H9 (cell line): ENCODE results near the gene CFAP61. TPM values are rescaled to one million over a fixed set of nuclear protein-coding genes. Genes with fewer than 3 reads are reported as not detected.

Experiments
- DNase-seq: peaks from one replicate; pipeline ENCODE4 v3.0.0-alpha.2; 2017
- H2AFZ ChIP-seq: one replicate; pipeline ENCODE4 v1.6.1; 2013; ENCODE audit warnings: mild to moderate bottlenecking, low read length, control low read depth, moderate library complexity
- H2AK5ac ChIP-seq: 2 replicates; pipeline ENCODE4 v1.6.1; 2013; ENCODE audit warnings: low read length, control low read depth, mixed read lengths; ENCODE audit not compliant: insufficient read length
- H2BK120ac ChIP-seq: one replicate; pipeline ENCODE4 v1.6.1; 2013; ENCODE audit warnings: low read depth, mild to moderate bottlenecking, low read length, control low read depth, inconsistent platforms; ENCODE audit not compliant: poor library complexity, severe bottlenecking
- H2BK12ac ChIP-seq: 2 replicates; pipeline ENCODE4 v1.6.1; 2013; ENCODE audit warnings: low read length, control low read depth, mixed read lengths, low read depth; ENCODE audit not compliant: insufficient read length
- H2BK15ac ChIP-seq: 2 replicates; pipeline ENCODE4 v1.6.1; 2013; ENCODE audit warnings: low read depth, low read length, control low read depth
- H2BK20ac ChIP-seq: one replicate; pipeline ENCODE4 v1.6.1; 2013; ENCODE audit warnings: low read depth, mild to moderate bottlenecking, low read length, control low read depth, inconsistent platforms; ENCODE audit not compliant: poor library complexity, severe bottlenecking
- H2BK5ac ChIP-seq: 2 replicates; pipeline ENCODE4 v1.6.1; 2013; ENCODE audit warnings: low read length, control low read depth, mixed read lengths; ENCODE audit not compliant: insufficient read length
- H3K14ac ChIP-seq: 2 replicates; pipeline ENCODE4 v1.6.1; 2013; ENCODE audit warnings: low read length, control low read depth; ENCODE audit not compliant: insufficient read depth
- H3K18ac ChIP-seq: 2 replicates; pipeline ENCODE4 v1.6.1; 2013; ENCODE audit warnings: low read depth, mild to moderate bottlenecking, mixed read lengths, low read length, control low read depth; ENCODE audit not compliant: insufficient read length
- H3K23ac ChIP-seq: 2 replicates; pipeline ENCODE4 v1.6.1; 2013; ENCODE audit warnings: low read length, control low read depth, mixed read lengths, low read depth; ENCODE audit not compliant: insufficient read length
- H3K23me2 ChIP-seq: 2 replicates; pipeline ENCODE4 v1.6.1; 2013; ENCODE audit warnings: low read depth, mild to moderate bottlenecking, mixed read lengths, low read length, control low read depth; ENCODE audit not compliant: insufficient read length, poor library complexity, severe bottlenecking
- H3K27ac ChIP-seq: 2 replicates; pipeline ENCODE4 v1.5.1; 2013; ENCODE audit warnings: low read length, control low read depth, mixed read lengths, low read depth; ENCODE audit not compliant: insufficient read length
- H3K27me3 ChIP-seq: 2 replicates; pipeline ENCODE4 v1.6.1; 2013; ENCODE audit warnings: low read length, control low read depth, inconsistent platforms; ENCODE audit not compliant: insufficient read depth
- H3K4ac ChIP-seq: 2 replicates; pipeline ENCODE4 v1.6.1; 2013; ENCODE audit warnings: low read depth, mild to moderate bottlenecking, control low read depth, inconsistent platforms, low read length, moderate library complexity
- H3K4me1 ChIP-seq: 2 replicates; pipeline ENCODE4 v1.6.1; 2013; ENCODE audit warnings: low read length, control low read depth, inconsistent platforms; ENCODE audit not compliant: insufficient read depth
- H3K4me2 ChIP-seq: 2 replicates; pipeline ENCODE4 v1.6.1; 2013; ENCODE audit warnings: low read length, control low read depth, mixed read lengths; ENCODE audit not compliant: insufficient read length, insufficient read depth
- H3K56ac ChIP-seq: 2 replicates; pipeline ENCODE4 v1.6.1; 2013; ENCODE audit warnings: low read depth, mild to moderate bottlenecking, mixed read lengths, low read length, control low read depth; ENCODE audit not compliant: insufficient read length
- H3K79me1 ChIP-seq: 2 replicates; pipeline ENCODE4 v1.6.1; 2013; ENCODE audit warnings: low read depth, mild to moderate bottlenecking, moderate library complexity, low read length, control low read depth, inconsistent platforms; ENCODE audit not compliant: insufficient read depth, poor library complexity, severe bottlenecking
- H3K79me2 ChIP-seq: 2 replicates; pipeline ENCODE4 v1.6.1; 2013; ENCODE audit warnings: low read length, control low read depth, inconsistent platforms; ENCODE audit not compliant: insufficient read depth
- H3K9ac ChIP-seq: 2 replicates; pipeline ENCODE4 v1.6.1; 2013; ENCODE audit warnings: low read length, control low read depth, mixed read lengths; ENCODE audit not compliant: insufficient read length; ENCODE audit errors: extremely low read depth
- H3K9me3 ChIP-seq: one replicate; pipeline ENCODE4 v1.6.1; 2013; ENCODE audit warnings: low read depth, low read length, inconsistent platforms; ENCODE audit not compliant: control insufficient read depth
- H3T11ph ChIP-seq: one replicate; pipeline ENCODE4 v1.6.1; 2013; ENCODE audit warnings: mild to moderate bottlenecking, low read length, control low read depth, inconsistent platforms
- H4K20me1 ChIP-seq: one replicate; pipeline ENCODE4 v1.6.1; 2013; ENCODE audit not compliant: control insufficient read depth, insufficient read length, insufficient read depth
- H4K5ac ChIP-seq: 2 replicates; pipeline ENCODE4 v1.6.1; 2013; ENCODE audit warnings: low read depth, mild to moderate bottlenecking, mixed read lengths, low read length, control low read depth; ENCODE audit not compliant: insufficient read length
- H4K8ac ChIP-seq: replicated peaks from 2 replicates; pipeline ENCODE4 v1.6.1; 2013; ENCODE audit warnings: low read length, control low read depth, mixed read lengths, low read depth; ENCODE audit not compliant: insufficient read length
- H4K91ac ChIP-seq: 2 replicates; pipeline ENCODE4 v1.6.1; 2013; ENCODE audit warnings: low read depth, mild to moderate bottlenecking, moderate library complexity, mixed read lengths, low read length, control low read depth; ENCODE audit not compliant: insufficient read length
- H3K27ac Mint-ChIP-seq, 3 experiments: 2 replicates in 2 of 3; 3 replicates in 1 of 3; pipeline ENCODE4 v1.8.0; 2020 to 2021; ENCODE audit warnings: mixed read lengths in 3 of 3, mild to moderate bottlenecking in 1 of 3, moderate library complexity in 1 of 3
- H3K27me3 Mint-ChIP-seq: 2 replicates; pipeline ENCODE4 v1.8.0; 2021; ENCODE audit warnings: low read depth, mild to moderate bottlenecking, moderate library complexity, mixed read lengths
- H3K36me3 Mint-ChIP-seq, 3 experiments: 2 replicates in 2 of 3; 3 replicates in 1 of 3; pipeline ENCODE4 v1.8.0; 2020 to 2021; ENCODE audit warnings: low read depth in 3 of 3, mixed read lengths in 3 of 3; ENCODE audit not compliant: insufficient read depth in 1 of 3
- H3K4me1 Mint-ChIP-seq, 2 experiments: 2 replicates each; pipeline ENCODE4 v1.8.0; 2020; ENCODE audit warnings: mixed read lengths in 2 of 2
- H3K4me3 Mint-ChIP-seq, 2 experiments: 2 replicates in 1 of 2; 3 replicates in 1 of 2; pipeline ENCODE4 v1.8.0; 2020 to 2021; ENCODE audit warnings: mild to moderate bottlenecking in 2 of 2, mixed read lengths in 2 of 2, moderate library complexity in 1 of 2
- H3K9me3 Mint-ChIP-seq, 2 experiments: 2 replicates in 1 of 2; 3 replicates in 1 of 2; pipeline ENCODE4 v1.8.0; 2020; ENCODE audit warnings: mild to moderate bottlenecking in 2 of 2, mixed read lengths in 2 of 2, moderate library complexity in 1 of 2
- WGBS: extraction: QIAGEN DNeasy Blood & Tissue Kit; methylation state at CpG from one replicate; pipeline ENCODE4 v1.1.7; 2013; ENCODE audit warnings: missing lambda C conversion rate, low lambda C conversion rate, mixed read lengths; ENCODE audit not compliant: insufficient read length; ENCODE audit errors: extremely low coverage; 5-methylcytosine and 5-hydroxymethylcytosine counted together
- total RNA-seq: library from RNA; stranded (reverse); gene quantifications from 2 replicates; pipeline ENCODE4 v1.2.1, GENCODE V29; 2021
- TF ChIP-seq, protein P1 (sequence below): fragments of 200-600 bp; sonication (generic); conservative IDR thresholded peaks from 3 replicates; pipeline ENCODE4 v1.8.0; 2021; ENCODE audit warnings: antibody characterized with exemption, mild to moderate bottlenecking

The CFAP61 gene
- total RNA-seq, 1 experiment from 2014 or later = 0.44 TPM

DNA sequence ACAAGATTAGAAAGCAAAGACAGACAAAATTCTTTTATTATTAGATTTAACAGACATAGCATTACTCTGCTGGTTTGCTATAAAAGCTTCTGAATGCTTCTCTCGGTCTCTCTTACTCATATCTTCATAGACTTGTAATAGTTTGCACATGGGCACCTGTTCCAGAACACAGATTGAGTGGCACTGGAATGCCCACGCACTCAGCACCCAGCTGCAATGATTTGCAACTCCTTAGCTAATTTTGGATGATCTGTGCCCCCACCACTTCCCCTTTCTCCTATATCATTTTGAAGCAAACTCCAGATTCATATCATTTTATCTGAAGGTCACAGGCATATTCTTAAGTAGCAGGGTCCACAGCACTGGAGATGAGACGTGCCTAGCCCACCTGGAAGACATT lies 148.8 kb downstream of the CFAP61 start:
- H2BK120ac ChIP-seq = no peak overlapping the region
- H3K79me2 ChIP-seq = no peaks in the 10 kb centered on the region
- H3K56ac ChIP-seq = no peak overlapping the region
- H2BK5ac ChIP-seq = no peak overlapping the region
- WGBS = no CpG with 5 or more reads among the region's 3 CpGs
- no peaks in the 10 kb centered on the region for H3K9me3 Mint-ChIP-seq
- H3K27me3 Mint-ChIP-seq = no peaks in the 10 kb centered on the region
- no peak overlapping the region for H2BK15ac ChIP-seq
- H2AK5ac ChIP-seq = no peak overlapping the region
- H2AFZ ChIP-seq = no peak overlapping the region
- H2BK12ac ChIP-seq = no peak overlapping the region
- no peak overlapping the region for H3K14ac ChIP-seq
- no peak overlapping the region for H3T11ph ChIP-seq
- H3K27ac Mint-ChIP-seq = no peak overlapping the region
- H3K27ac ChIP-seq = no peak overlapping the region
- no peak overlapping the region for H3K4me3 Mint-ChIP-seq
- no peak overlapping the region for H4K5ac ChIP-seq
- H4K8ac ChIP-seq = no peak overlapping the region
- no peak for DNase-seq
- TF ChIP-seq, protein P1, sequence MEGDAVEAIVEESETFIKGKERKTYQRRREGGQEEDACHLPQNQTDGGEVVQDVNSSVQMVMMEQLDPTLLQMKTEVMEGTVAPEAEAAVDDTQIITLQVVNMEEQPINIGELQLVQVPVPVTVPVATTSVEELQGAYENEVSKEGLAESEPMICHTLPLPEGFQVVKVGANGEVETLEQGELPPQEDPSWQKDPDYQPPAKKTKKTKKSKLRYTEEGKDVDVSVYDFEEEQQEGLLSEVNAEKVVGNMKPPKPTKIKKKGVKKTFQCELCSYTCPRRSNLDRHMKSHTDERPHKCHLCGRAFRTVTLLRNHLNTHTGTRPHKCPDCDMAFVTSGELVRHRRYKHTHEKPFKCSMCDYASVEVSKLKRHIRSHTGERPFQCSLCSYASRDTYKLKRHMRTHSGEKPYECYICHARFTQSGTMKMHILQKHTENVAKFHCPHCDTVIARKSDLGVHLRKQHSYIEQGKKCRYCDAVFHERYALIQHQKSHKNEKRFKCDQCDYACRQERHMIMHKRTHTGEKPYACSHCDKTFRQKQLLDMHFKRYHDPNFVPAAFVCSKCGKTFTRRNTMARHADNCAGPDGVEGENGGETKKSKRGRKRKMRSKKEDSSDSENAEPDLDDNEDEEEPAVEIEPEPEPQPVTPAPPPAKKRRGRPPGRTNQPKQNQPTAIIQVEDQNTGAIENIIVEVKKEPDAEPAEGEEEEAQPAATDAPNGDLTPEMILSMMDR = no peak
- H4K20me1 ChIP-seq = no peaks in the 10 kb centered on the region
- H3K36me3 Mint-ChIP-seq = no peaks in the 10 kb centered on the region
- H3K18ac ChIP-seq = no peak overlapping the region
- no peaks in the 10 kb centered on the region for H3K9me3 ChIP-seq
- peaks cover 3% of the 10 kb centered on the region; the same call in 1 of the 2 replicates for H3K4me1 ChIP-seq
- no peaks in the 10 kb centered on the region for H3K23me2 ChIP-seq
- no peak overlapping the region for H3K4ac ChIP-seq
- H3K23ac ChIP-seq = no peak overlapping the region
- no peak overlapping the region for H4K91ac ChIP-seq
- H3K4me1 Mint-ChIP-seq = peaks cover 19 to 26% of the 10 kb centered on the region in 2 experiments
- H3K27me3 ChIP-seq = no peaks in the 10 kb centered on the region
- H2BK20ac ChIP-seq = no peak overlapping the region
- no peak overlapping the region for H3K4me2 ChIP-seq
- no peaks in the 10 kb centered on the region for H3K79me1 ChIP-seq
- no peak overlapping the region for H3K9ac ChIP-seq
